HEK293 (cell line): Measurements from ENCODE around the gene TRAF6.

Experiments
- CTCF ChIA-PET: fragments of 350-600 bp; formaldehyde crosslinking; extraction: SDS; loops from one replicate; lab custom pipeline; 2021; ENCODE audit warnings: antibody characterized with exemption; lab: Yijun Ruan, JAX
- POLR2A ChIA-PET: fragments of 300-600 bp; formaldehyde crosslinking; extraction: SDS; loops from one replicate; lab custom pipeline; 2020; ENCODE audit warnings: antibody characterized with exemption, inconsistent platforms; lab: Yijun Ruan, JAX
- H3K27ac ChIP-seq: fragments of 200-500 bp; sonication (Bioruptor generic); 2 replicates; pipeline ENCODE4 v1.5.1; 2014; ENCODE audit warnings: low read depth, low read length, control low read depth, inconsistent platforms; ENCODE audit errors: extremely low read depth
- H3K36me3 ChIP-seq, 2 experiments: fragments of 200-500 bp in 1 of 2; sonication (Bioruptor generic) in 1 of 2; 1 replicate in 1 of 2; 2 replicates in 1 of 2; pipeline ENCODE4 v1.5.1; 2014 to 2017; ENCODE audit warnings: inconsistent platforms in 2 of 2, low read length in 2 of 2; ENCODE audit not compliant: control insufficient read depth in 2 of 2, insufficient read depth in 1 of 2
- H3K4me1 ChIP-seq: fragments of 200-500 bp; sonication (Bioruptor generic); 2 replicates; pipeline ENCODE4 v1.5.1; 2014; ENCODE audit warnings: mild to moderate bottlenecking, low read length, inconsistent platforms; ENCODE audit not compliant: control insufficient read depth, insufficient read depth
- H3K4me3 ChIP-seq: 2 replicates; pipeline ENCODE4 v1.5.1; 2011; ENCODE audit warnings: low read depth, mild to moderate bottlenecking, control low read depth, low read length, moderate library complexity
- H3K9me3 ChIP-seq: fragments of 200-500 bp; sonication (Bioruptor generic); 2 replicates; pipeline ENCODE4 v1.5.1; 2014; ENCODE audit warnings: low read depth, low read length, inconsistent platforms; ENCODE audit not compliant: control insufficient read depth, insufficient read depth
- GLI4 ChIP-seq: fragments of 450-650 bp; formaldehyde crosslinking; IDR thresholded peaks from 2 replicates; pipeline ENCODE4 v1.5.1; 2016; ENCODE audit warnings: missing biosample characterization, missing genetic modification characterization
- HOXA7 ChIP-seq: sonication (generic); formaldehyde crosslinking; IDR thresholded peaks from 2 replicates; pipeline ENCODE4 v1.8.1; 2022; ENCODE audit warnings: missing genetic modification reagents, borderline replicate concordance
- HOXD13 ChIP-seq: sonication (generic); formaldehyde crosslinking; IDR thresholded peaks from 2 replicates; pipeline ENCODE4 v1.8.0; 2022; ENCODE audit warnings: missing genetic modification reagents, borderline replicate concordance
- PRDM1 ChIP-seq: fragments of 450-650 bp; formaldehyde crosslinking; IDR thresholded peaks from 2 replicates; pipeline ENCODE4; 2016; ENCODE audit warnings: missing biosample characterization, missing genetic modification characterization
- RBAK ChIP-seq: fragments of 450-650 bp; formaldehyde crosslinking; IDR thresholded peaks from 2 replicates; pipeline ENCODE4 v1.5.1; 2016; ENCODE audit warnings: missing biosample characterization, missing genetic modification characterization
- SETDB1 ChIP-seq: IDR thresholded peaks from one replicate; pipeline ENCODE4 v1.6.1; 2017; ENCODE audit warnings: mild to moderate bottlenecking, low read length, moderate library complexity, mixed read lengths; ENCODE audit not compliant: insufficient read length
- YY1 ChIP-seq: fragments of 450-650 bp; formaldehyde crosslinking; IDR thresholded peaks from 2 replicates; pipeline ENCODE4 v1.5.1; 2018; ENCODE audit warnings: missing biosample characterization, missing genetic modification characterization
- ZBTB20 ChIP-seq: fragments of 450-650 bp; formaldehyde crosslinking; IDR thresholded peaks from 2 replicates; pipeline ENCODE4 v1.5.1; 2016; ENCODE audit warnings: missing biosample characterization, missing genetic modification characterization
- ZNF133 ChIP-seq: fragments of 450-650 bp; formaldehyde crosslinking; IDR thresholded peaks from 2 replicates; pipeline ENCODE4 v1.5.1; 2016; ENCODE audit warnings: missing biosample characterization, missing genetic modification characterization
- ZNF16 ChIP-seq: fragments of 450-650 bp; formaldehyde crosslinking; IDR thresholded peaks from 2 replicates; pipeline ENCODE4 v1.5.1; 2016; ENCODE audit warnings: low read depth, missing biosample characterization, missing genetic modification characterization
- ZNF280C ChIP-seq: fragments of 450-650 bp; formaldehyde crosslinking; IDR thresholded peaks from 2 replicates; pipeline ENCODE4 v1.5.1; 2016; ENCODE audit warnings: missing biosample characterization, missing genetic modification characterization
- ZNF792 ChIP-seq: fragments of 450-650 bp; formaldehyde crosslinking; IDR thresholded peaks from 2 replicates; pipeline ENCODE4 v1.5.1; 2016; ENCODE audit warnings: missing biosample characterization, missing genetic modification characterization
- ZNF843 ChIP-seq: fragments of 450-650 bp; formaldehyde crosslinking; IDR thresholded peaks from 2 replicates; pipeline ENCODE4 v1.5.1; 2016; ENCODE audit warnings: missing biosample characterization, missing genetic modification characterization
- TF ChIP-seq, protein P1 (sequence below): fragments of 450-650 bp; formaldehyde crosslinking; IDR thresholded peaks from 2 replicates; pipeline ENCODE4 v1.5.1; 2016; ENCODE audit warnings: missing biosample characterization, missing genetic modification characterization
- TF ChIP-seq, protein P2 (sequence below): fragments of 450-650 bp; formaldehyde crosslinking; IDR thresholded peaks from 2 replicates; pipeline ENCODE4 v1.5.1; 2017; ENCODE audit warnings: missing biosample characterization, missing genetic modification characterization
- TF ChIP-seq, protein P3 (sequence below): fragments of 450-650 bp; formaldehyde crosslinking; conservative IDR thresholded peaks from 2 replicates; pipeline ENCODE4 v1.5.1; 2016; ENCODE audit warnings: low read depth, missing biosample characterization, missing genetic modification characterization

The TRAF6 gene

GRCh38 chr11:36441610-36442208, 68.4 kb downstream of the TRAF6 start:
- POLR2A ChIA-PET, result no interaction called here
- CTCF ChIA-PET, result no interaction called here
- TF ChIP-seq ZNF843 (tag by site-specific recombination), result no peak

DNA sequence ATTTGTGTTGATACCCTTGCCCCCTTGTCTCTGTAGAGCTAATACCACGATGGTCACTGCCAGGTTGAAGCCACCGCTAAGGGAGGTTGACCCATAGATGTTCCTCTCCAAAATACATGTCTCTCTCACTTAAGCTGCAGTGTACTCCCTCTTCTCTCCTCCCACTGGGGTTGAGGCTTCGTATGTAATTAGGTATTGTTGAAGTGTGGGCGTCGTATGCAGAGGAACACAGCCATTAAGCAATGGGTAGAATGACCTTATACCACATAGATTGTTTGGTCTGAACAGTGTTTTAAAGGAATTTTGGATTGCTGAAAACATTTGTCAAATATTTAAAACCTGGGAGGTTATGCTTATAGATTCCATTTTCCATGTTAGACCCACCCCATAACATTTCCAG, 71.9 kb downstream of the TRAF6 start:
- H3K9me3 ChIP-seq, result no peaks in the 10 kb centered on the region
- POLR2A ChIA-PET, result no interaction called here
- H3K36me3 ChIP-seq, result no peaks in the 10 kb centered on the region
- TF ChIP-seq RBAK (tag by site-specific recombination) (no peak), SETDB1 (no peak)
- CTCF ChIA-PET, result no interaction called here
- no peak overlapping the region for H3K27ac ChIP-seq
- H3K4me1 ChIP-seq, result no peaks in the 10 kb centered on the region
- H3K4me3 ChIP-seq, result no peak overlapping the region

More at GRCh38 chr11:36441610-36442208, 68.4 kb downstream of the TRAF6 start:
- Histone ChIP-seq H3K4me1 (no peaks in the 10 kb centered on the region), H3K36me3 (no peaks in the 10 kb centered on the region), H3K4me3 (no peak overlapping the region), H3K9me3 (no peaks in the 10 kb centered on the region), H3K27ac (no peak overlapping the region)

DNA sequence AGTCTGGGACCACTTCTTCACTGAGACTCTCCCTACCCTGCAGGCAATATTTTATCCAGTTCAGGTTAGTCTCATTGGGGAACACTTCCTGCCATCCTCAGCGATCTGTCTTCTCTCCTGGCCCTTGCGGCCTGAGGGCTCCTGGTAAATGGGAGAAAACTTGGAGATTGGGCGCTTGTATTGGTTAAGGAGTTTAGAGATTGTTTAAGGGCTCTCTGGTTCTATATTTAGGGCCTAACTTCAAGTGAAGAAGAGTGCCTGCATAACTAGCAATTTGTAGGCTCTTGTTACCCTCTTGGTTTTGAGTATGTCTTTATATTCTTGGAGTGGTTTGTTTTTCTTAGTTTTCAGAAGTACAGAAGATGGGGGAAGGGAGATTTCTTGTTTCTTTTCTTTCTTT, 72.7 kb downstream of the TRAF6 start:
- Histone ChIP-seq H3K27ac (no peak overlapping the region), H3K9me3 (no peaks in the 10 kb centered on the region), H3K4me1 (no peaks in the 10 kb centered on the region), H3K4me3 (no peak overlapping the region), H3K36me3 (no peaks in the 10 kb centered on the region)
- TF ChIP-seq HOXA7 (no peak), ZNF280C (tag by site-specific recombination) (no peak), HOXD13 (CRISPR knock-in tag) (no peak), PRDM1 (tag by site-specific recombination) (no peak), ZNF133 (tag by site-specific recombination) (no peak), ZNF16 (tag by site-specific recombination) (no peak), YY1 (tag by site-specific recombination) (no peak), GLI4 (tag by site-specific recombination) (no peak), ZBTB20 (tag by site-specific recombination) (no peak), ZNF792 (tag by site-specific recombination) (no peak)
- TF ChIP-seq, protein P1, sequence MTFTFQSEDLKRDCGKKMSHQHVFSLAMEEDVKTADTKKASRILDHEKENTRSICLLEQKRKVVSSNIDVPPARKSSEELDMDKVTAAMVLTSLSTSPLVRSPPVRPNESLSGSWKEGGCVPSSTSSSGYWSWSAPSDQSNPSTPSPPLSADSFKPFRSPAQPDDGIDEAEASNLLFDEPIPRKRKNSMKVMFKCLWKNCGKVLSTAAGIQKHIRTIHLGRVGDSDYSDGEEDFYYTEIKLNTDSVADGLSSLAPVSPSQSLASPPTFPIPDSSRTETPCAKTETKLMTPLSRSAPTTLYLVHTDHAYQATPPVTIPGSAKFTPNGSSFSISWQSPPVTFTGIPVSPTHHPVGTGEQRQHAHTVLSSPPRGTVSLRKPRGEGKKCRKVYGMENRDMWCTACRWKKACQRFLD (tag by site-specific recombination), result no peak
- TF ChIP-seq, protein P2, sequence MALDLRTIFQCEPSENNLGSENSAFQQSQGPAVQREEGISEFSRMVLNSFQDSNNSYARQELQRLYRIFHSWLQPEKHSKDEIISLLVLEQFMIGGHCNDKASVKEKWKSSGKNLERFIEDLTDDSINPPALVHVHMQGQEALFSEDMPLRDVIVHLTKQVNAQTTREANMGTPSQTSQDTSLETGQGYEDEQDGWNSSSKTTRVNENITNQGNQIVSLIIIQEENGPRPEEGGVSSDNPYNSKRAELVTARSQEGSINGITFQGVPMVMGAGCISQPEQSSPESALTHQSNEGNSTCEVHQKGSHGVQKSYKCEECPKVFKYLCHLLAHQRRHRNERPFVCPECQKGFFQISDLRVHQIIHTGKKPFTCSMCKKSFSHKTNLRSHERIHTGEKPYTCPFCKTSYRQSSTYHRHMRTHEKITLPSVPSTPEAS, result no peak
- TF ChIP-seq, protein P3, sequence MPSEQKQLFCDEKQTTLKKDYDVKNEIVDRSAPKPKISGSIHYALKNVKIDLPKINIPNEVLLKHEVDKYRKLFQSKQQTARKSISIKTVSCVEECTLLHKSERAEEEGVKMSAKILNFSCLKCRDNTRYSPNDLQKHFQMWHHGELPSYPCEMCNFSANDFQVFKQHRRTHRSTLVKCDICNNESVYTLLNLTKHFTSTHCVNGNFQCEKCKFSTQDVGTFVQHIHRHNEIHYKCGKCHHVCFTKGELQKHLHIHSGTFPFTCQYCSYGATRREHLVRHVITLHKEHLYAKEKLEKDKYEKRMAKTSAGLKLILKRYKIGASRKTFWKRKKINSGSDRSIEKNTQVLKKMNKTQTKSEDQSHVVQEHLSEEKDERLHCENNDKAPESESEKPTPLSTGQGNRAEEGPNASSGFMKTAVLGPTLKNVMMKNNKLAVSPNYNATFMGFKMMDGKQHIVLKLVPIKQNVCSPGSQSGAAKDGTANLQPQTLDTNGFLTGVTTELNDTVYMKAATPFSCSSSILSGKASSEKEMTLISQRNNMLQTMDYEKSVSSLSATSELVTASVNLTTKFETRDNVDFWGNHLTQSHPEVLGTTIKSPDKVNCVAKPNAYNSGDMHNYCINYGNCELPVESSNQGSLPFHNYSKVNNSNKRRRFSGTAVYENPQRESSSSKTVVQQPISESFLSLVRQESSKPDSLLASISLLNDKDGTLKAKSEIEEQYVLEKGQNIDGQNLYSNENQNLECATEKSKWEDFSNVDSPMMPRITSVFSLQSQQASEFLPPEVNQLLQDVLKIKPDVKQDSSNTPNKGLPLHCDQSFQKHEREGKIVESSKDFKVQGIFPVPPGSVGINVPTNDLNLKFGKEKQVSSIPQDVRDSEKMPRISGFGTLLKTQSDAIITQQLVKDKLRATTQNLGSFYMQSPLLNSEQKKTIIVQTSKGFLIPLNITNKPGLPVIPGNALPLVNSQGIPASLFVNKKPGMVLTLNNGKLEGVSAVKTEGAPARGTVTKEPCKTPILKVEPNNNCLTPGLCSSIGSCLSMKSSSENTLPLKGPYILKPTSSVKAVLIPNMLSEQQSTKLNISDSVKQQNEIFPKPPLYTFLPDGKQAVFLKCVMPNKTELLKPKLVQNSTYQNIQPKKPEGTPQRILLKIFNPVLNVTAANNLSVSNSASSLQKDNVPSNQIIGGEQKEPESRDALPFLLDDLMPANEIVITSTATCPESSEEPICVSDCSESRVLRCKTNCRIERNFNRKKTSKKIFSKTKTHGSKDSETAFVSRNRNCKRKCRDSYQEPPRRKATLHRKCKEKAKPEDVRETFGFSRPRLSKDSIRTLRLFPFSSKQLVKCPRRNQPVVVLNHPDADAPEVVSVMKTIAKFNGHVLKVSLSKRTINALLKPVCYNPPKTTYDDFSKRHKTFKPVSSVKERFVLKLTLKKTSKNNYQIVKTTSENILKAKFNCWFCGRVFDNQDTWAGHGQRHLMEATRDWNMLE (tag by site-specific recombination), result no peak
- ChIA-PET CTCF (no interaction called here), POLR2A (no interaction called here)
